HEK293 (cell line): ENCODE data around the gene INPP5A.

Experiments used
- CTCF ChIA-PET: fragments of 350-600 bp; formaldehyde crosslinking; extraction: SDS; loops from one replicate; lab custom pipeline; 2021; ENCODE audit warnings: antibody characterized with exemption; lab: Yijun Ruan, JAX
- POLR2A ChIA-PET: fragments of 300-600 bp; formaldehyde crosslinking; extraction: SDS; loops from one replicate; lab custom pipeline; 2020; ENCODE audit warnings: antibody characterized with exemption, inconsistent platforms; lab: Yijun Ruan, JAX
- H3K27ac ChIP-seq: fragments of 200-500 bp; sonication (Bioruptor generic); 2 replicates; pipeline ENCODE4 v1.5.1; 2014; ENCODE audit warnings: low read depth, low read length, control low read depth, inconsistent platforms; ENCODE audit errors: extremely low read depth
- H3K36me3 ChIP-seq, 2 experiments: fragments of 200-500 bp in 1 of 2; sonication (Bioruptor generic) in 1 of 2; 1 replicate in 1 of 2; 2 replicates in 1 of 2; pipeline ENCODE4 v1.5.1; 2014 to 2017; ENCODE audit warnings: inconsistent platforms in 2 of 2, low read length in 2 of 2; ENCODE audit not compliant: control insufficient read depth in 2 of 2, insufficient read depth in 1 of 2
- H3K4me1 ChIP-seq: fragments of 200-500 bp; sonication (Bioruptor generic); 2 replicates; pipeline ENCODE4 v1.5.1; 2014; ENCODE audit warnings: mild to moderate bottlenecking, low read length, inconsistent platforms; ENCODE audit not compliant: control insufficient read depth, insufficient read depth
- H3K4me3 ChIP-seq: 2 replicates; pipeline ENCODE4 v1.5.1; 2011; ENCODE audit warnings: low read depth, mild to moderate bottlenecking, control low read depth, low read length, moderate library complexity
- H3K9me3 ChIP-seq: fragments of 200-500 bp; sonication (Bioruptor generic); 2 replicates; pipeline ENCODE4 v1.5.1; 2014; ENCODE audit warnings: low read depth, low read length, inconsistent platforms; ENCODE audit not compliant: control insufficient read depth, insufficient read depth
- GLIS2 ChIP-seq: fragments of 450-650 bp; formaldehyde crosslinking; IDR thresholded peaks from 2 replicates; pipeline ENCODE4 v1.5.1; 2016; ENCODE audit warnings: missing biosample characterization, missing genetic modification characterization
- KLF1 ChIP-seq: fragments of 450-650 bp; formaldehyde crosslinking; IDR thresholded peaks from 2 replicates; pipeline ENCODE4 v1.5.1; 2016; ENCODE audit warnings: missing biosample characterization, missing genetic modification characterization
- KLF8 ChIP-seq: fragments of 450-650 bp; formaldehyde crosslinking; IDR thresholded peaks from 2 replicates; pipeline ENCODE4 v1.5.1; 2016; ENCODE audit warnings: missing biosample characterization, missing genetic modification characterization
- SALL2 ChIP-seq: fragments of 450-650 bp; formaldehyde crosslinking; IDR thresholded peaks from 2 replicates; pipeline ENCODE4 v1.5.0; 2017; ENCODE audit warnings: missing biosample characterization, mild to moderate bottlenecking, missing genetic modification characterization, borderline replicate concordance
- ZBTB49 ChIP-seq: fragments of 450-650 bp; formaldehyde crosslinking; IDR thresholded peaks from 2 replicates; pipeline ENCODE4 v1.5.1; 2016; ENCODE audit warnings: missing biosample characterization, missing genetic modification characterization, low read depth
- ZNF214 ChIP-seq: fragments of 450-650 bp; formaldehyde crosslinking; IDR thresholded peaks from 2 replicates; pipeline ENCODE4 v1.5.1; 2017; ENCODE audit warnings: missing biosample characterization, mild to moderate bottlenecking, missing genetic modification characterization, borderline replicate concordance
- ZNF221 ChIP-seq: fragments of 450-650 bp; formaldehyde crosslinking; IDR thresholded peaks from 2 replicates; pipeline ENCODE4 v1.5.1; 2017; ENCODE audit warnings: missing biosample characterization, missing genetic modification characterization, borderline replicate concordance
- ZNF391 ChIP-seq: fragments of 450-650 bp; formaldehyde crosslinking; IDR thresholded peaks from 2 replicates; pipeline ENCODE4 v1.5.1; 2016; ENCODE audit warnings: low read depth, missing biosample characterization, missing genetic modification characterization, borderline replicate concordance
- ZNF473 ChIP-seq: fragments of 450-650 bp; formaldehyde crosslinking; IDR thresholded peaks from 2 replicates; pipeline ENCODE4 v1.5.1; 2017; ENCODE audit warnings: missing biosample characterization, missing genetic modification characterization
- ZNF544 ChIP-seq: fragments of 450-650 bp; formaldehyde crosslinking; IDR thresholded peaks from 2 replicates; pipeline ENCODE4 v1.5.0; 2017; ENCODE audit warnings: missing biosample characterization, missing genetic modification characterization
- ZNF580 ChIP-seq: fragments of 450-650 bp; formaldehyde crosslinking; IDR thresholded peaks from 2 replicates; pipeline ENCODE4 v1.5.1; 2016; ENCODE audit warnings: missing biosample characterization, missing genetic modification characterization
- ZNF76 ChIP-seq: fragments of 450-650 bp; formaldehyde crosslinking; IDR thresholded peaks from 2 replicates; pipeline ENCODE4; 2016; ENCODE audit warnings: low read depth, missing biosample characterization, missing genetic modification characterization, borderline replicate concordance
- ZNF792 ChIP-seq: fragments of 450-650 bp; formaldehyde crosslinking; IDR thresholded peaks from 2 replicates; pipeline ENCODE4 v1.5.1; 2016; ENCODE audit warnings: missing biosample characterization, missing genetic modification characterization
- ZSCAN23 ChIP-seq: fragments of 450-650 bp; formaldehyde crosslinking; IDR thresholded peaks from 2 replicates; pipeline ENCODE4 v1.5.1; 2016; ENCODE audit warnings: missing biosample characterization, missing genetic modification characterization
- ZXDB ChIP-seq: fragments of 450-650 bp; formaldehyde crosslinking; IDR thresholded peaks from 2 replicates; pipeline ENCODE4 v1.5.1; 2016; ENCODE audit warnings: missing biosample characterization, missing genetic modification characterization

The INPP5A gene

GRCh38 chr10:132628966-132629900 lies 91.6 kb downstream of the INPP5A start (continued):
- TF ChIP-seq ZNF221 (no peak), ZNF214 (tag by site-specific recombination) (no peak)

- TF ChIP-seq SALL2 (tag by site-specific recombination) (no peak), ZSCAN23 (no peak), ZNF391 (no peak), GLIS2 (tag by site-specific recombination) (no peak)
- ChIA-PET POLR2A (no interaction called here), CTCF (interaction anchor here (1.2 kb wide), 1 partner anchor 25 kb away, joined by 3 read pairs; no protein-coding TSS in a partner anchor)
- no peak overlapping the region for H3K4me3 ChIP-seq
- H3K27ac ChIP-seq = no peak overlapping the region
- H3K9me3 ChIP-seq = no peaks in the 10 kb centered on the region
- H3K4me1 ChIP-seq = no peaks in the 10 kb centered on the region
- no peaks in the 10 kb centered on the region for H3K36me3 ChIP-seq
Observed at GRCh38 chr10:132630156-132630555, 92.6 kb downstream of the INPP5A start.

GRCh38 chr10:132630666-132631337 lies 93.2 kb downstream of the INPP5A start:
- H3K9me3 ChIP-seq = no peaks in the 10 kb centered on the region
- no peaks in the 10 kb centered on the region for H3K36me3 ChIP-seq
- H3K4me3 ChIP-seq = no peak overlapping the region
- no peaks in the 10 kb centered on the region for H3K4me1 ChIP-seq
- CTCF ChIA-PET = interaction anchor here (1.2 kb wide), 1 partner anchor 25 kb away, joined by 3 read pairs; no protein-coding TSS in a partner anchor
- POLR2A ChIA-PET = no interaction called here
- H3K27ac ChIP-seq = no peak overlapping the region
- TF ChIP-seq KLF1 (tag by site-specific recombination) (peak; percentile 66), ZNF544 (no peak), ZNF580 (tag by site-specific recombination) (no peak), KLF8 (no peak), ZBTB49 (tag by site-specific recombination) (no peak)

GRCh38 chr10:132631338-132631735 lies 93.8 kb downstream of the INPP5A start:
- ChIA-PET CTCF (interaction anchor here (0.6 to 1.5 kb wide), 3 partner anchors 24 to 408 kb away, joined by 3 to 4 read pairs (median 4); no protein-coding TSS in a partner anchor), POLR2A (no interaction called here)
- Histone ChIP-seq H3K4me3 (no peak overlapping the region), H3K27ac (no peak overlapping the region), H3K4me1 (no peaks in the 10 kb centered on the region), H3K36me3 (no peaks in the 10 kb centered on the region), H3K9me3 (no peaks in the 10 kb centered on the region)
- no peak for TF ChIP-seq ZXDB (tag by site-specific recombination)
- TF ChIP-seq ZNF473 = no peak
- no peak for TF ChIP-seq ZNF76 (tag by site-specific recombination)
- TF ChIP-seq ZNF792 (tag by site-specific recombination) = no peak
- TF ChIP-seq, all 188 proteins: peak for 0
